B cell (primary cell): ENCODE measurements around the gene CBX4.

Source experiments
- EZH2 ChIP-seq: IDR thresholded peaks from 2 replicates; pipeline ENCODE4 v1.6.1; 2012; ENCODE audit warnings: borderline replicate concordance, low read depth, mild to moderate bottlenecking, moderate library complexity, low read length; ENCODE audit not compliant: insufficient read depth, poor library complexity, severe bottlenecking
- TF ChIP-seq, protein P1 (sequence below): fragments of 200-600 bp; IDR thresholded peaks from one replicate; pipeline ENCODE4 v1.8.0; 2022; ENCODE audit warnings: antibody characterized with exemption, mild to moderate bottlenecking

DNA sequence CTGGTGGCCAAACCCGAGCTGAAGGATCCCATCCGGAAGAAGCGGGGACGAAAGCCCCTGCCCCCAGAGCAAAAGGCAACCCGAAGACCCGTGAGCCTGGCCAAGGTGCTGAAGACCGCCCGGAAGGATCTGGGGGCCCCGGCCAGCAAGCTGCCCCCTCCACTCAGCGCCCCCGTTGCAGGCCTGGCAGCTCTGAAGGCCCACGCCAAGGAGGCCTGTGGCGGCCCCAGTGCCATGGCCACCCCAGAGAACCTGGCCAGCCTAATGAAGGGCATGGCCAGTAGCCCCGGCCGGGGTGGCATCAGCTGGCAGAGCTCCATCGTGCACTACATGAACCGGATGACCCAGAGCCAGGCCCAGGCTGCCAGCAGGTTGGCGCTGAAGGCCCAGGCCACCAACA, 55.3 kb downstream of the CBX4 start:
- TF ChIP-seq, protein P1, sequence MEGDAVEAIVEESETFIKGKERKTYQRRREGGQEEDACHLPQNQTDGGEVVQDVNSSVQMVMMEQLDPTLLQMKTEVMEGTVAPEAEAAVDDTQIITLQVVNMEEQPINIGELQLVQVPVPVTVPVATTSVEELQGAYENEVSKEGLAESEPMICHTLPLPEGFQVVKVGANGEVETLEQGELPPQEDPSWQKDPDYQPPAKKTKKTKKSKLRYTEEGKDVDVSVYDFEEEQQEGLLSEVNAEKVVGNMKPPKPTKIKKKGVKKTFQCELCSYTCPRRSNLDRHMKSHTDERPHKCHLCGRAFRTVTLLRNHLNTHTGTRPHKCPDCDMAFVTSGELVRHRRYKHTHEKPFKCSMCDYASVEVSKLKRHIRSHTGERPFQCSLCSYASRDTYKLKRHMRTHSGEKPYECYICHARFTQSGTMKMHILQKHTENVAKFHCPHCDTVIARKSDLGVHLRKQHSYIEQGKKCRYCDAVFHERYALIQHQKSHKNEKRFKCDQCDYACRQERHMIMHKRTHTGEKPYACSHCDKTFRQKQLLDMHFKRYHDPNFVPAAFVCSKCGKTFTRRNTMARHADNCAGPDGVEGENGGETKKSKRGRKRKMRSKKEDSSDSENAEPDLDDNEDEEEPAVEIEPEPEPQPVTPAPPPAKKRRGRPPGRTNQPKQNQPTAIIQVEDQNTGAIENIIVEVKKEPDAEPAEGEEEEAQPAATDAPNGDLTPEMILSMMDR = no peak
- TF ChIP-seq EZH2 = no peak
